ENCODE measurements around the gene PACSIN2.

The PACSIN2 gene

DNA sequence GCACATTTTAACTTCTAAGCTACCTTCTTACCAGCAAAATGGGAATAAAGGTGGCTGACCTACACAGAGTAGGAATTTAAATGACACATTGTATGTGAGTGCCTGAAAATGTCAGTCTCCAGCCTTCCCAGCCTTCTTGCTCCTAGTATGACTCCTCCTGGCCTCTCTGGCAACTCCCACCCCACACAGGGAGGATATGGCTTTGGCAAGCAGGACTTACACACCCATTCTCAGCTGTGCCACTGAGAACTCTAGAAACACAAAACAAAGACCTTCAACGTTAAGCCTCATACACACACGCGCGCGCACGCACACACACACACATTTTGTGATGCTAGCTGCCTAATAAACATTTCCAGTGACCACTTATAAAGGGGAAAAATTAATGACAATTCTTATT is 65.8 kb downstream of the PACSIN2 start:
- Histone ChIP-seq H3K79me2 (ENCODE audit: control insufficient read depth, low read length) (peaks cover 81% of the 10 kb centered on the region), H3K9me2 (replicated peaks; ENCODE audit: control insufficient read depth, low read length) (no peaks in the 10 kb centered on the region), H3F3A (ENCODE audit: control insufficient read depth, insufficient read depth) (no peaks in the 10 kb centered on the region), H3K4me1 (ENCODE audit: control insufficient read depth, low read length) (no peaks in the 10 kb centered on the region), H3K27ac (ENCODE audit: low read depth, low read length) (no peak overlapping the region), H3K27me3 (ENCODE audit: control insufficient read depth, low read length) (no peaks in the 10 kb centered on the region), H3K4me3 (ENCODE audit: low read length) (no peak overlapping the region), H3K36me3 (ENCODE audit: control insufficient read depth, low read length) (no peaks in the 10 kb centered on the region), H3K9me3 (ENCODE audit: control insufficient read depth, insufficient read depth, low read length) (no peaks in the 10 kb centered on the region), H4K20me1 (ENCODE audit: control insufficient read depth, insufficient read depth, low read depth, low read length) (peaks cover 22% of the 10 kb centered on the region), H3K4me2 (ENCODE audit: low read length) (no peak overlapping the region)
- TF ChIP-seq, protein P1, sequence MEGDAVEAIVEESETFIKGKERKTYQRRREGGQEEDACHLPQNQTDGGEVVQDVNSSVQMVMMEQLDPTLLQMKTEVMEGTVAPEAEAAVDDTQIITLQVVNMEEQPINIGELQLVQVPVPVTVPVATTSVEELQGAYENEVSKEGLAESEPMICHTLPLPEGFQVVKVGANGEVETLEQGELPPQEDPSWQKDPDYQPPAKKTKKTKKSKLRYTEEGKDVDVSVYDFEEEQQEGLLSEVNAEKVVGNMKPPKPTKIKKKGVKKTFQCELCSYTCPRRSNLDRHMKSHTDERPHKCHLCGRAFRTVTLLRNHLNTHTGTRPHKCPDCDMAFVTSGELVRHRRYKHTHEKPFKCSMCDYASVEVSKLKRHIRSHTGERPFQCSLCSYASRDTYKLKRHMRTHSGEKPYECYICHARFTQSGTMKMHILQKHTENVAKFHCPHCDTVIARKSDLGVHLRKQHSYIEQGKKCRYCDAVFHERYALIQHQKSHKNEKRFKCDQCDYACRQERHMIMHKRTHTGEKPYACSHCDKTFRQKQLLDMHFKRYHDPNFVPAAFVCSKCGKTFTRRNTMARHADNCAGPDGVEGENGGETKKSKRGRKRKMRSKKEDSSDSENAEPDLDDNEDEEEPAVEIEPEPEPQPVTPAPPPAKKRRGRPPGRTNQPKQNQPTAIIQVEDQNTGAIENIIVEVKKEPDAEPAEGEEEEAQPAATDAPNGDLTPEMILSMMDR (IDR thresholded peaks at IDR 0.05; ENCODE audit: low read depth, low read length, poor library complexity, severe bottlenecking): no peak
- no peak for TF ChIP-seq EZH2phosphoT487 (IDR thresholded peaks at IDR 0.05; ENCODE audit: borderline replicate concordance, low read length)

DNA sequence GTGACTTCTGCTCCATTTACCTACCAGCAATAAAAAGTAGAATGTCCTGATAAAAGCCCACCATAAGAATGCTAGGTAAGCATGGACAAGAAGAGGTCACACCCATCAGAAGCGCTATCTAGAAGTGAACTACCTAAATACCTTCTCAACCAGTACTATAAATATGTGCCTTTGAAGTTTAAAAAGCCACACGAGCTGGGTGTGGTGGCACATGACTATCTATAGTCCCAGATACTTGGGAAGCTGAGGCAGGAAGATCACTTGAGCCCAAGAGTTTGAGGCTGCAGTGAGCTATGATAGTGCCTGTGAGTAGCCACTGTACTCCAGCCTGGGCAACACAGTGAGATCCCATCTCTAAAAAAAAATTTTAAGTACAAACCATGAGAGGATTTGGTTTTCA is 66.7 kb downstream of the PACSIN2 start:
- Histone ChIP-seq H3K27me3 (ENCODE audit: control insufficient read depth, low read length) (no peaks in the 10 kb centered on the region), H3F3A (ENCODE audit: control insufficient read depth, insufficient read depth) (no peaks in the 10 kb centered on the region), H3K79me2 (ENCODE audit: control insufficient read depth, low read length) (peaks cover 72% of the 10 kb centered on the region), H3K4me3 (ENCODE audit: low read length) (no peak overlapping the region), H3K4me1 (ENCODE audit: control insufficient read depth, low read length) (no peaks in the 10 kb centered on the region), H4K20me1 (ENCODE audit: control insufficient read depth, insufficient read depth, low read depth, low read length) (peaks cover 22% of the 10 kb centered on the region), H3K36me3 (ENCODE audit: control insufficient read depth, low read length) (0 out of 2 replicates have a peak, but pooled peaks cover 5% of the 10 kb centered on the region), H3K9me2 (replicated peaks; ENCODE audit: control insufficient read depth, low read length) (no peaks in the 10 kb centered on the region), H3K4me2 (ENCODE audit: low read length) (no peak overlapping the region), H3K27ac (ENCODE audit: low read depth, low read length) (no peak overlapping the region), H3K9me3 (ENCODE audit: control insufficient read depth, insufficient read depth, low read length) (no peaks in the 10 kb centered on the region)
- TF ChIP-seq EZH2phosphoT487 (IDR thresholded peaks at IDR 0.05; ENCODE audit: borderline replicate concordance, low read length): no peak
- TF ChIP-seq, protein P1 (IDR thresholded peaks at IDR 0.05; ENCODE audit: low read depth, low read length, poor library complexity, severe bottlenecking): no peak

DNA sequence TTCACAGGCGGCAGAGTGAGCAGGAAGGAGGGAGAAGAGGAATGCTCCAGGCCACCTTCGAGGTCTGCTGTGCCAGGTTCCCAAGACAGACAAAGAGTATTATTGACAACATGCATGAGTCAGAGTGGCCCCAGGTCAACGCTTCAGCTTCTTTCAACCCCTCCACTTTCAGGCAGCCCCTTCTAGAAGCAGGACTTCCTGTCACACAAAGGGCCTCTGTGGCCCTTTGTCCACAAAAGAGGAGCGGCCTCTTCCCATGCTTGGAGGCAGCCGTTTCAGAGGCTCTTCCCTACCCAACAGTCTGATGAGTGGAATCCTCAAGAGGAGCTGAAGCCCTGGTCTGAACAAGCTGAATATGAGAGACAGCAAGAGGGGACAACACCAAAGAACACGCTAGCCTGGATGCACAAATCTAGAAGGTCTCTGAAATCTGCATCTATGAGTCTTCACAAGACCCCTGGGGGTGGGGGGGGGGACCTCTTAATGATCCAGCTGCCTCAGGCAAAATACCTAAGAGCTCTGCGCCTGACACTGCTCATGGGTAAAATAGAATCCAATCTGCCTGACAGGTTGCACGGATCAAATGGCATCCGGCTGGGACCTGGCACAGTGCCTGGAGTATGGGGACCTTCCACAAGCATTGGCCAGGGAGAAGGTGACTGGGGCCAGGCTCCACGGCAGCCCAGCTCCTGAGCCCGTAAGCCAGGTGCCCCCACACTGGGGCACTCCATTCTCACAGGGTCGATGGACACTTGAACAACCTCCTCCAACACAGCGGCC is 67.5 kb downstream of the PACSIN2 start:
- no peak overlapping the region for H3K4me3 ChIP-seq (ENCODE audit: low read length)
- no peaks in the 10 kb centered on the region for H3F3A ChIP-seq (ENCODE audit: control insufficient read depth, insufficient read depth)
- H3K9me3 ChIP-seq (ENCODE audit: control insufficient read depth, insufficient read depth, low read length): no peaks in the 10 kb centered on the region
- H3K36me3 ChIP-seq (ENCODE audit: control insufficient read depth, low read length): 0 out of 2 replicates have a peak, but pooled peaks cover 6% of the 10 kb centered on the region
- H3K27ac ChIP-seq (ENCODE audit: low read depth, low read length): no peak overlapping the region
- H3K4me2 ChIP-seq (ENCODE audit: low read length): no peak overlapping the region
- no peaks in the 10 kb centered on the region for H3K27me3 ChIP-seq (ENCODE audit: control insufficient read depth, low read length)
- TF ChIP-seq, protein P1 (IDR thresholded peaks at IDR 0.05; ENCODE audit: low read depth, low read length, poor library complexity, severe bottlenecking): no peak
- TF ChIP-seq EZH2phosphoT487 (IDR thresholded peaks at IDR 0.05; ENCODE audit: borderline replicate concordance, low read length): no peak
- no peaks in the 10 kb centered on the region for H3K4me1 ChIP-seq (ENCODE audit: control insufficient read depth, low read length)
- peaks cover 66% of the 10 kb centered on the region for H3K79me2 ChIP-seq (ENCODE audit: control insufficient read depth, low read length)
- peaks cover 22% of the 10 kb centered on the region for H4K20me1 ChIP-seq (ENCODE audit: control insufficient read depth, insufficient read depth, low read depth, low read length)
- no peaks in the 10 kb centered on the region for H3K9me2 ChIP-seq (replicated peaks; ENCODE audit: control insufficient read depth, low read length)

All from DOHH2 (cell line).